CD4-positive, alpha-beta memory T cell (primary cell): Measurements from ENCODE around the gene TCFL5. TPM values are rescaled to one million over a fixed set of nuclear protein-coding genes. Genes with fewer than 3 reads are reported as not detected.
"Not testable (repeated sequence)": the region's sequence is repeated elsewhere in the genome, so short reads cannot be mapped to it uniquely, and the experiment has no call there.

ENCODE experiments used
- CTCF ChIA-PET: fragments of 350-600 bp; sonication (Branson Sonifier 250); formaldehyde crosslinking; loops from one replicate; lab custom pipeline; 2021; ENCODE audit warnings: inconsistent platforms; ENCODE audit not compliant: partially characterized antibody; lab: Charles Lee
- POLR2A ChIA-PET: fragments of 350-600 bp; sonication (Branson Sonifier 250); formaldehyde crosslinking; loops from one replicate; lab custom pipeline; 2021; ENCODE audit not compliant: partially characterized antibody; lab: Charles Lee
- DNase-seq, 5 donors: peaks; one replicate each; pipeline versions ENCODE4 v3.0.0 to v3.0.0-alpha.2; 2020 to 2022; ENCODE audit warnings: mixed read lengths in 1 of 5
- H3K27ac ChIP-seq: one replicate; pipeline ENCODE4 v1.7.0; 2013; ENCODE audit warnings: low read depth, low read length
- H3K27me3 ChIP-seq: 2 replicates; pipeline ENCODE4 v1.7.0; 2013; ENCODE audit warnings: mild to moderate bottlenecking, low read length, moderate library complexity; ENCODE audit not compliant: insufficient read depth
- H3K36me3 ChIP-seq: 2 replicates; pipeline ENCODE4 v1.7.0; 2013; ENCODE audit warnings: mild to moderate bottlenecking, low read length, moderate library complexity; ENCODE audit not compliant: insufficient read depth
- H3K4me1 ChIP-seq: 2 replicates; pipeline ENCODE4 v1.7.0; 2013; ENCODE audit warnings: mild to moderate bottlenecking, low read length, moderate library complexity; ENCODE audit not compliant: insufficient read depth
- H3K4me3 ChIP-seq, 2 donors: one replicate each; pipeline ENCODE4 v1.7.0; 2013; ENCODE audit warnings: low read length in 2 of 2, mild to moderate bottlenecking in 1 of 2
- H3K9me3 ChIP-seq, 2 donors: one replicate each; pipeline ENCODE4 v1.7.0; 2013; ENCODE audit warnings: low read length in 2 of 2, control low read depth in 1 of 2; ENCODE audit not compliant: control insufficient read depth in 1 of 2
- H3K27ac Mint-ChIP-seq, 7 donors: one replicate each; pipeline ENCODE4 v1.8.0; 2020 to 2021; ENCODE audit warnings: mixed read lengths in 7 of 7, mild to moderate bottlenecking in 6 of 7, inconsistent platforms in 3 of 7, moderate library complexity in 3 of 7
- H3K27me3 Mint-ChIP-seq, 2 donors: one replicate each; pipeline ENCODE4 v1.8.0; 2020 to 2021; ENCODE audit warnings: mixed read lengths in 2 of 2
- H3K36me3 Mint-ChIP-seq, 2 donors: one replicate each; pipeline ENCODE4 v1.8.0; 2020 to 2021; ENCODE audit warnings: mixed read lengths in 2 of 2, inconsistent platforms in 1 of 2, mild to moderate bottlenecking in 1 of 2
- H3K4me1 Mint-ChIP-seq, 4 donors: one replicate each; pipeline ENCODE4 v1.8.0; 2020 to 2021; ENCODE audit warnings: mixed read lengths in 4 of 4, mild to moderate bottlenecking in 1 of 4
- H3K4me3 Mint-ChIP-seq, 8 donors: one replicate each; pipeline ENCODE4 v1.8.0; 2020 to 2021; ENCODE audit warnings: mixed read lengths in 8 of 8, mild to moderate bottlenecking in 7 of 8, moderate library complexity in 6 of 8, inconsistent platforms in 3 of 8
- H3K9me3 Mint-ChIP-seq, 8 donors: one replicate each; pipeline ENCODE4 v1.8.0; 2020 to 2021; ENCODE audit warnings: mixed read lengths in 8 of 8, mild to moderate bottlenecking in 5 of 8, inconsistent platforms in 3 of 8, moderate library complexity in 1 of 8
- intact Hi-C: fragments of 100-400 bp; cut with micrococcal nuclease; formaldehyde crosslinking; loops from one replicate; pipeline ENCODE4 v1.15.1; 2023
- polyA plus RNA-seq, 2 donors: library from polyadenylated mRNA; unstranded; fragments of 300-500 nt; fragmentation: Illumina TruSeq; gene quantifications; one replicate each; pipeline ENCODE4 v1.2.3, GENCODE V29; 2021
- total RNA-seq, 2 experiments: library from RNA; stranded (reverse); gene quantifications; one replicate each; pipeline ENCODE4 v1.2.3, GENCODE V29; 2021

TCFL5 gene
- total and polyA plus RNA-seq, 4 experiments from 2014 or later, result 0.52 to 10.3 (median 6.2) TPM

- POLR2A ChIA-PET, CTCF ChIA-PET, H3K4me3 Mint-ChIP-seq, DNase-seq, H3K36me3 ChIP-seq, H3K4me3 ChIP-seq, H3K27ac Mint-ChIP-seq, H3K27ac ChIP-seq, H3K9me3 Mint-ChIP-seq, H3K9me3 ChIP-seq, H3K27me3 Mint-ChIP-seq, H3K27me3 ChIP-seq, H3K4me1 ChIP-seq, H3K4me1 Mint-ChIP-seq, intact Hi-C loops: not testable (repeated sequence)
- peaks cover 18 to 22% of the 10 kb centered on the region in 2 donors for H3K36me3 Mint-ChIP-seq
Observed at GRCh38 chr20:62848917-62849316, 12.7 kb downstream of the TCFL5 start.

GRCh38 chr20:62846166-62846890 lies 15.3 kb downstream of the TCFL5 start:
- Histone ChIP-seq H3K36me3 (no peaks in the 10 kb centered on the region), H3K4me3 (no peak overlapping the region), H3K4me1 (no peaks in the 10 kb centered on the region), H3K9me3 (no peaks in the 10 kb centered on the region), H3K27me3 (no peaks in the 10 kb centered on the region), H3K27ac (no peak overlapping the region)
- Mint-ChIP-seq H3K9me3 (peaks cover 0 to 2% (median 0%) of the 10 kb centered on the region in 8 donors), H3K4me1 (peaks cover 0 to 1% (median 0%) of the 10 kb centered on the region in 4 donors), H3K4me3 (no peak overlapping the region), H3K27ac (no peak overlapping the region), H3K36me3 (peaks cover 6 to 10% of the 10 kb centered on the region in 2 donors), H3K27me3 (no peaks in the 10 kb centered on the region)
- intact Hi-C loops, result no loop called here
- no peak for DNase-seq
- POLR2A ChIA-PET, result no interaction called here
- CTCF ChIA-PET, result interaction anchor here (1.1 kb wide), 1 partner anchor 38 kb away, joined by 3 read pairs; no protein-coding TSS in a partner anchor

GRCh38 chr20:62845416-62846160 lies 16.0 kb downstream of the TCFL5 start:
- ChIA-PET CTCF (no interaction called here), POLR2A (no interaction called here)
- no peaks in the 10 kb centered on the region for H3K9me3 ChIP-seq

GRCh38 chr20:62844182-62844581 lies 17.4 kb downstream of the TCFL5 start:
- POLR2A ChIA-PET, result no interaction called here
- no peaks in the 10 kb centered on the region for H3K4me1 Mint-ChIP-seq

More at GRCh38 chr20:62845416-62846160, 16.0 kb downstream of the TCFL5 start:
- Mint-ChIP-seq H3K36me3 (peaks cover 6 to 9% of the 10 kb centered on the region in 2 donors), H3K27me3 (no peaks in the 10 kb centered on the region), H3K9me3 (peaks cover 0 to 2% (median 0%) of the 10 kb centered on the region in 8 donors), H3K4me3 (no peak overlapping the region), H3K4me1 (no peaks in the 10 kb centered on the region), H3K27ac (no peak overlapping the region)
- no peaks in the 10 kb centered on the region for H3K27me3 ChIP-seq
- DNase-seq, result no peak
- no peak overlapping the region for H3K27ac ChIP-seq
- no peak overlapping the region for H3K4me3 ChIP-seq
- no peaks in the 10 kb centered on the region for H3K4me1 ChIP-seq
- H3K36me3 ChIP-seq, result no peaks in the 10 kb centered on the region
- intact Hi-C loops, result no loop called here

GRCh38 chr20:62843656-62844055 lies 18.0 kb downstream of the TCFL5 start:
- H3K27me3 Mint-ChIP-seq, result no peaks in the 10 kb centered on the region
- no peaks in the 10 kb centered on the region for H3K27me3 ChIP-seq
- CTCF ChIA-PET, result no interaction called here

More at GRCh38 chr20:62844182-62844581, 17.4 kb downstream of the TCFL5 start:
- H3K27me3 Mint-ChIP-seq, result no peaks in the 10 kb centered on the region
- H3K27ac ChIP-seq, result no peak overlapping the region
- H3K9me3 ChIP-seq, result no peaks in the 10 kb centered on the region
- H3K4me3 Mint-ChIP-seq, result no peak overlapping the region
- H3K4me3 ChIP-seq, result no peak overlapping the region
- no peaks in the 10 kb centered on the region for H3K36me3 ChIP-seq
- no peak overlapping the region for H3K27ac Mint-ChIP-seq
- H3K27me3 ChIP-seq, result no peaks in the 10 kb centered on the region
- H3K4me1 ChIP-seq, result no peaks in the 10 kb centered on the region
- CTCF ChIA-PET, result no interaction called here
- H3K36me3 Mint-ChIP-seq, result peaks cover 4 to 6% of the 10 kb centered on the region in 2 donors
- no peak for DNase-seq
- intact Hi-C loops, result no loop called here
- H3K9me3 Mint-ChIP-seq, result peaks cover 0 to 3% (median 0%) of the 10 kb centered on the region in 8 donors

GRCh38 chr20:62841705-62842212 lies 19.9 kb downstream of the TCFL5 start:
- no peaks in the 10 kb centered on the region for H3K27me3 ChIP-seq
- Mint-ChIP-seq H3K4me1 (no peaks in the 10 kb centered on the region), H3K36me3 (peaks cover 2 to 6% of the 10 kb centered on the region in 2 donors), H3K4me3 (no peak overlapping the region), H3K27ac (no peak overlapping the region), H3K27me3 (peaks cover 0 to 1% of the 10 kb centered on the region in 2 donors), H3K9me3 (peaks cover 0 to 1% (median 0%) of the 10 kb centered on the region in 8 donors)
- ChIA-PET POLR2A (no interaction called here), CTCF (no interaction called here)
- H3K9me3 ChIP-seq, result no peaks in the 10 kb centered on the region
- no peaks in the 10 kb centered on the region for H3K36me3 ChIP-seq
- no peak for DNase-seq
- no peak overlapping the region for H3K27ac ChIP-seq
- intact Hi-C loops, result no loop called here
- H3K4me1 ChIP-seq, result no peaks in the 10 kb centered on the region
- no peak overlapping the region for H3K4me3 ChIP-seq

More at GRCh38 chr20:62843656-62844055, 18.0 kb downstream of the TCFL5 start:
- Mint-ChIP-seq H3K27ac (no peak overlapping the region), H3K4me3 (no peak overlapping the region), H3K9me3 (peaks cover 0 to 3% (median 0%) of the 10 kb centered on the region in 8 donors), H3K4me1 (no peaks in the 10 kb centered on the region), H3K36me3 (peaks cover 4 to 6% of the 10 kb centered on the region in 2 donors)
- H3K27ac ChIP-seq, result no peak overlapping the region
- H3K4me1 ChIP-seq, result no peaks in the 10 kb centered on the region
- DNase-seq, result no peak
- POLR2A ChIA-PET, result no interaction called here
- H3K4me3 ChIP-seq, result no peak overlapping the region
- intact Hi-C loops, result no loop called here
- no peaks in the 10 kb centered on the region for H3K9me3 ChIP-seq
- H3K36me3 ChIP-seq, result no peaks in the 10 kb centered on the region
